Left lobe of liver (tissue), 1 donor: Measurements from ENCODE around the gene GRSF1. TPM values are rescaled to one million over a fixed set of nuclear protein-coding genes. Genes with fewer than 3 reads are reported as not detected.

Source experiments
- total RNA-seq: library from RNA; stranded (reverse); gene quantifications from one replicate; pipeline ENCODE4 v1.2.1, GENCODE V29; 2021
- donor health status: DM: no; HTN: yes; CAD: no.

GRSF1 gene
- total RNA-seq, 1 donor from 2014 or later, result 24.9 TPM

Other genes with a start within 250 kb of the GRSF1 start
- gene AMBN, start 247.6 kb downstream of the GRSF1 start, total RNA-seq, result not detected
- gene ENAM, start 211.1 kb downstream of the GRSF1 start, total RNA-seq, result 0.25 TPM
- 8.0 TPM for gene JCHAIN, start 173.4 kb downstream of the GRSF1 start, total RNA-seq
- gene UTP3, start 151.4 kb downstream of the GRSF1 start, total RNA-seq, result 11.5 TPM
- 30.1 TPM for gene RUFY3, start 117.9 kb downstream of the GRSF1 start, total RNA-seq
- gene MOB1B, start 62.5 kb upstream of the GRSF1 start, total RNA-seq, result 6.0 TPM
- gene DCK, start 153.8 kb upstream of the GRSF1 start, total RNA-seq, result 1.9 TPM